IPS DF 6.9 (cell line): Measurements from ENCODE around the gene IGSF9.

ENCODE experiments used
- DNase-seq: peaks from one replicate; pipeline ENCODE4 v3.0.0-alpha.2; 2013; ENCODE audit warnings: low read depth, low spot score
- H3K27ac ChIP-seq: one replicate; pipeline ENCODE4 v1.5.1; 2013; ENCODE audit warnings: low read length, control low read depth
- H3K27me3 ChIP-seq: 2 replicates; pipeline ENCODE4 v1.6.1; 2013; ENCODE audit warnings: mild to moderate bottlenecking, low read length; ENCODE audit not compliant: control insufficient read depth, insufficient read depth
- H3K36me3 ChIP-seq: 2 replicates; pipeline ENCODE4 v1.6.1; 2013; ENCODE audit warnings: low read length; ENCODE audit not compliant: control insufficient read depth, insufficient read depth
- H3K4me1 ChIP-seq: 2 replicates; pipeline ENCODE4 v1.6.1; 2013; ENCODE audit warnings: low read length; ENCODE audit not compliant: control insufficient read depth, insufficient read depth
- H3K4me3 ChIP-seq: 2 replicates; pipeline ENCODE4 v1.5.1; 2013; ENCODE audit warnings: mild to moderate bottlenecking, low read length
- H3K9me3 ChIP-seq: 2 replicates; pipeline ENCODE4 v1.6.1; 2013; ENCODE audit warnings: low read length, inconsistent platforms; ENCODE audit not compliant: control insufficient read depth, insufficient read depth
- WGBS: extraction: QIAGEN DNeasy Blood & Tissue Kit; methylation state at CpG from one replicate; pipeline ENCODE4 v1.1.7; 2013; ENCODE audit warnings: mixed read lengths, missing lambda C conversion rate; ENCODE audit not compliant: insufficient read length, insufficient coverage; 5-methylcytosine and 5-hydroxymethylcytosine counted together

IGSF9 gene

GRCh38 chr1:159881622-159882526, 63.5 kb downstream of the IGSF9 start:
- no peaks in the 10 kb centered on the region for H3K9me3 ChIP-seq
- H3K4me3 ChIP-seq = no peak overlapping the region
- no peaks in the 10 kb centered on the region for H3K36me3 ChIP-seq
- no CpG with 5 or more reads among the region's 6 CpGs for WGBS
- no peaks in the 10 kb centered on the region for H3K27me3 ChIP-seq
- H3K27ac ChIP-seq = no peak overlapping the region
- no peaks in the 10 kb centered on the region for H3K4me1 ChIP-seq
- DNase-seq = no peak

DNA sequence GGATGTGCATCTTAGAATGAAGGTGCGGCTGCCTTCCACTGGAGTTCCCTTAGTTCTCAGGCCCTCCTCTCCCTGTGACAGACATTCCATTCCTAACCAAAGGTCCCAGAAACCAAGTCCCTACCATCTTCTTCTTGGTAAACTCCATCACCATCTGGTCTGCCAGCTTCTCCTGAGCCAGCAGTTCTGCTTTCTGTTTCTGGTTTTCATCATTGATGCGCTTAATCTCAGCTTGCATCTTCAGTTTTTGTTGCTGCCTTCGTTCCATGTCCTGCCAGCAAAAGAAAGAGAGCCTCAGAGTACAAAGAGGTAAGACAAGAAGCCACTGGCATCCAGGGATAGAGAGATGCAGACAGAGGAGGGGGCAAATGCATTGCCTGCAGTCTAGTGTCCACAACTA, 65.0 kb downstream of the IGSF9 start:
- Histone ChIP-seq H3K27ac (no peak overlapping the region), H3K4me1 (no peaks in the 10 kb centered on the region), H3K4me3 (no peak overlapping the region), H3K9me3 (no peaks in the 10 kb centered on the region), H3K27me3 (no peaks in the 10 kb centered on the region), H3K36me3 (no peaks in the 10 kb centered on the region)
- DNase-seq = no peak
- no CpG with 5 or more reads among the region's 3 CpGs for WGBS

- no peak overlapping the region for H3K4me3 ChIP-seq
- H3K27me3 ChIP-seq = no peaks in the 10 kb centered on the region
- no peaks in the 10 kb centered on the region for H3K4me1 ChIP-seq
- no CpG with 5 or more reads among the region's 4 CpGs for WGBS
- H3K27ac ChIP-seq = no peak overlapping the region
- no peaks in the 10 kb centered on the region for H3K9me3 ChIP-seq
- no peak for DNase-seq
- H3K36me3 ChIP-seq = no peaks in the 10 kb centered on the region
Measured at GRCh38 chr1:159879977-159880376, 65.4 kb downstream of the IGSF9 start.

GRCh38 chr1:159879136-159879535, 66.3 kb downstream of the IGSF9 start:
- Histone ChIP-seq H3K27me3 (no peaks in the 10 kb centered on the region), H3K4me1 (no peaks in the 10 kb centered on the region), H3K36me3 (no peaks in the 10 kb centered on the region), H3K4me3 (no peak overlapping the region), H3K27ac (no peak overlapping the region), H3K9me3 (no peaks in the 10 kb centered on the region)
- WGBS = no CpG with 5 or more reads among the region's 3 CpGs
- DNase-seq = no peak

DNA sequence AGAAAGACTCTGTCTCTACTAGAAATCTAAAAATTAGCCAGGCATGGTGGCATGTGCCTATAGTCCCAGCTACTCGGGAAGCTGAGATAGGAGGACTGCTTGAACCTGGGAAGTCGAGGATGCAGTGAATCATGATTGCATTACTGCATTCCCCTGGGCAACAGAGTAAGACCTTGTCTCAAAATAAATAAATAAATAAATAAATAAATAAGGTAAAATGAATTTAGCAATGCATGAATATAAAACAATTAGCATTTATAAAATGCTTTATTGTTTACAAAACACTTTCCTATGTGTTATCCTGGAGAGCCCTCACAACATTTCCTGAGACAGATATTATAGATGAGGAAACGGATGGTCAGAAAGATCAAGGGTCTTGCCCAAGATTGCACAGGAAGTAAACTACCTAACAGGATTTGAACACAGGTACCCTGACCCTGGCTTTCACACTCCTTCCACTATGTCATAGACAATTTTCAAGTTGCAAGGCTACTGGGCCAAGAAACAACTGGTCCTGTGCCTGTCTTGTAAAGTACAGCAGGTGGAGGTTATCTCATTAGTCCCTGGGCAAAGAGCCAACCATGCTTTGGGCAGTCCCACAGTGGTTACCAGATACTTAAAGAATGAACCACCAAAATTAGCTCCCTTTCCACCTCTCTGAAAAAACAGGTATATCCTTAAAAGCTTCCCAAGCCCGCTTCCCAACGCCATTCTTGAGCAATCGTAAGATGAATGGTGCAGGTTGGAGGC, 67.5 kb downstream of the IGSF9 start:
- H3K9me3 ChIP-seq = no peaks in the 10 kb centered on the region
- WGBS = no CpG with 5 or more reads among the region's 6 CpGs
- H3K4me3 ChIP-seq = no peak overlapping the region
- DNase-seq = no peak
- no peaks in the 10 kb centered on the region for H3K4me1 ChIP-seq
- H3K36me3 ChIP-seq = no peaks in the 10 kb centered on the region
- H3K27me3 ChIP-seq = no peaks in the 10 kb centered on the region
- no peak overlapping the region for H3K27ac ChIP-seq
